Right lobe of liver (tissue), 6 donors: Measurements from ENCODE around the gene ESR2. TPM values are rescaled to one million over a fixed set of nuclear protein-coding genes. Genes with fewer than 3 reads are reported as not detected.

Source experiments
- ATAC-seq, 4 donors: fragments of 200-7000 bp; cut with Tn5 transposase; one replicate each; pipeline ENCODE4 v1.9.1; 2020; ENCODE audit warnings: mild to moderate bottlenecking in 4 of 4, moderate library complexity in 4 of 4
- DNase-seq, 3 donors: peaks; one replicate each; pipeline ENCODE4 v3.0.0-alpha.2; 2020
- H3K27ac ChIP-seq, 3 donors: fragments of 200-600 bp; one replicate each; pipeline ENCODE4 v1.8.0; 2022
- H3K27me3 ChIP-seq, 2 donors: fragments of 200-600 bp; one replicate each; pipeline ENCODE4 v1.8.0; 2022
- H3K36me3 ChIP-seq, 4 donors: fragments of 200-600 bp; sonication (generic) in 1 of 4; one replicate each; pipeline versions ENCODE4 v1.5.1 to v1.8.0; 2017 to 2022; ENCODE audit warnings: control low read depth in 1 of 4
- H3K4me1 ChIP-seq, 4 donors: fragments of 200-600 bp; sonication (generic) in 1 of 4; one replicate each; pipeline versions ENCODE4 v1.5.1 to v1.8.0; 2017 to 2022; ENCODE audit warnings: control low read depth in 1 of 4
- H3K4me3 ChIP-seq, 3 donors: fragments of 200-600 bp; one replicate each; pipeline ENCODE4 v1.8.0; 2022
- H3K9me3 ChIP-seq, 4 donors: fragments of 200-600 bp; sonication (generic) in 1 of 4; one replicate each; pipeline versions ENCODE4 v1.5.1 to v1.8.0; 2017 to 2022; ENCODE audit warnings: control low read depth in 1 of 4
- CTCF ChIP-seq, 4 donors: fragments of 200-600 bp in 3 of 4; fragments of 450-650 bp in 1 of 4; IDR thresholded peaks; one replicate each; pipeline versions ENCODE4 v1.5.1 to v1.8.0; 2016 to 2022; ENCODE audit warnings: antibody characterized with exemption in 4 of 4, mild to moderate bottlenecking in 2 of 4
- POLR2A ChIP-seq: fragments of 450-650 bp; IDR thresholded peaks from one replicate; pipeline ENCODE4 v1.6.1; 2017; ENCODE audit warnings: antibody characterized with exemption, mild to moderate bottlenecking
- WGBS: methylation state at CpG from one replicate; pipeline ENCODE4 v1.1.6; 2018; ENCODE audit warnings: low coverage, low lambda C conversion rate; ENCODE audit not compliant: insufficient coverage; ENCODE audit errors: missing lambda C conversion rate; 5-methylcytosine and 5-hydroxymethylcytosine counted together
- intact Hi-C, 2 donors: fragments of 100-400 bp; cut with DNase I; formaldehyde crosslinking; loops; one replicate each; pipeline versions ENCODE4 v1.11.2 to v1.14.1; 2022
- total RNA-seq, 6 experiments: library from RNA; depleted of rRNA in 2 of 6; stranded (reverse); fragments of >200 nt in 2 of 6; fragmentation: NEBNext Ultra II Directional in 3 of 6; extraction: Animal tissue kit (Norgen Biotek cat#: 25700) in 3 of 6; gene quantifications; one replicate each; pipeline versions ENCODE4 v1.1.0 to v1.2.4, GENCODE V29; 2016 to 2023
- donor health status: DM: no; HTN: yes; CAD: no.
- donor health status: DM: no; HTN: no; CAD: no.
- donor health status: DM: no; HTN: no; CAD: no.
- donor health status: DM: no; HTN: yes; CAD: no.
- donor health status: DM: no; HTN: yes; CAD: no.

ESR2 gene
- total RNA-seq, 6 experiments from 2014 or later = 0.04 TPM; not detected in 5

- no peaks in the 10 kb centered on the region for H3K27me3 ChIP-seq
- no peak overlapping the region for H3K4me3 ChIP-seq
- no peak for DNase-seq
- peaks cover 0 to 11% (median 5%) of the 10 kb centered on the region in 4 donors for H3K36me3 ChIP-seq
- no peak for ATAC-seq
- TF ChIP-seq POLR2A (no peak), CTCF (IDR thresholded peaks at IDR 0.05) (no peak)
- WGBS = 78% methylated on average over 4 of the region's 10 CpGs
- intact Hi-C loops = no loop called here
- no peaks in the 10 kb centered on the region for H3K9me3 ChIP-seq
- H3K27ac ChIP-seq = no peak overlapping the region
- peaks cover 0 to 8% (median 0%) of the 10 kb centered on the region in 4 donors for H3K4me1 ChIP-seq
These were observed 91.5 kb downstream of the ESR2 start for GRCh38 chr14:64202716-64203115.

- intact Hi-C loops = no loop called here
- Histone ChIP-seq H3K9me3 (no peaks in the 10 kb centered on the region), H3K4me3 (no peak overlapping the region), H3K27me3 (no peaks in the 10 kb centered on the region), H3K36me3 (peaks cover 0 to 11% (median 5%) of the 10 kb centered on the region in 4 donors), H3K4me1 (peaks cover 0 to 8% (median 0%) of the 10 kb centered on the region in 4 donors), H3K27ac (no peak overlapping the region)
- 80% methylated on average over 11 of the region's 18 CpGs for WGBS
- ATAC-seq (no peak), DNase-seq (no peak)
- TF ChIP-seq CTCF (IDR thresholded peaks at IDR 0.05) (no peak), POLR2A (no peak)
These were observed 92.1 kb downstream of the ESR2 start for GRCh38 chr14:64201921-64202545.

GRCh38 chr14:64201296-64201695, 92.9 kb downstream of the ESR2 start:
- intact Hi-C loops = no loop called here
- Histone ChIP-seq H3K27ac (no peak overlapping the region), H3K27me3 (no peaks in the 10 kb centered on the region), H3K4me3 (no peak overlapping the region), H3K36me3 (peaks cover 0 to 15% (median 5%) of the 10 kb centered on the region in 4 donors), H3K9me3 (no peaks in the 10 kb centered on the region), H3K4me1 (peaks cover 0 to 8% (median 0%) of the 10 kb centered on the region in 4 donors)
- no peak for ATAC-seq
- TF ChIP-seq CTCF (IDR thresholded peaks at IDR 0.05) (no peak), POLR2A (no peak)
- no peak for DNase-seq
- WGBS = 92% methylated on average over 2 of the region's 7 CpGs

- ATAC-seq (peak; percentile 18 to 49 (median 40)), DNase-seq (peak in 1 of 3 donors; percentile 50)
These were observed 94.0 kb downstream of the ESR2 start for GRCh38 chr14:64200170-64200569.

More at GRCh38 chr14:64200170-64200569, 94.0 kb downstream of the ESR2 start:
- no peaks in the 10 kb centered on the region for H3K9me3 ChIP-seq
- H3K4me1 ChIP-seq = peaks cover 0 to 8% (median 0%) of the 10 kb centered on the region in 4 donors
- WGBS = 54% methylated on average over 3 of the region's 4 CpGs
- no peak overlapping the region for H3K4me3 ChIP-seq
- H3K36me3 ChIP-seq = peaks cover 0 to 25% (median 5%) of the 10 kb centered on the region in 4 donors
- H3K27ac ChIP-seq = peak overlapping the region in 1 of 3 donors; percentile 6
- intact Hi-C loops = no loop called here
- H3K27me3 ChIP-seq = no peaks in the 10 kb centered on the region
- TF ChIP-seq CTCF (IDR thresholded peaks at IDR 0.05) = no peak
- TF ChIP-seq POLR2A = no peak
